BJ (cell line): ENCODE measurements around the gene AHI1. TPM values are rescaled to one million over a fixed set of nuclear protein-coding genes. Genes with fewer than 3 reads are reported as not detected.

Experiments used
- CTCF ChIA-PET: fragments of 350-600 bp; formaldehyde crosslinking; extraction: SDS; loops from one replicate; lab custom pipeline; 2021; ENCODE audit warnings: antibody characterized with exemption, inconsistent platforms; lab: Yijun Ruan, JAX
- POLR2A ChIA-PET: fragments of 300-600 bp; sonication (Branson Sonifier 250); formaldehyde crosslinking; extraction: SDS; loops from one replicate; lab custom pipeline; 2021; ENCODE audit warnings: antibody characterized with exemption; lab: Charles Lee
- DNase-seq: peaks from one replicate; pipeline ENCODE4 v3.0.0-alpha.2; 2011; ENCODE audit warnings: low read depth
- H3K27me3 ChIP-seq: 2 replicates; pipeline ENCODE4 v1.6.0; 2011; ENCODE audit warnings: low read length; ENCODE audit not compliant: control insufficient read depth, insufficient read depth
- H3K36me3 ChIP-seq: 2 replicates; pipeline ENCODE4 v1.5.1; 2011; ENCODE audit warnings: low read length; ENCODE audit not compliant: control insufficient read depth, insufficient read depth
- H3K4me3 ChIP-seq: 2 replicates; pipeline ENCODE4 v1.5.1; 2011; ENCODE audit warnings: low read depth, mild to moderate bottlenecking, control low read depth, low read length
- CTCF ChIP-seq: IDR thresholded peaks from 2 replicates; pipeline ENCODE4 v1.5.1; 2011; ENCODE audit warnings: low read depth, mild to moderate bottlenecking, control low read depth, inconsistent platforms, low read length, moderate library complexity; ENCODE audit not compliant: insufficient read depth
- polyA plus RNA-seq: library from polyadenylated mRNA; depleted of rRNA; stranded (reverse); fragments of >200 nt; gene quantifications from 2 replicates; pipeline ENCODE4 v1.2.3, GENCODE V29; 2011

Gene AHI1
- polyA plus RNA-seq, 1 experiment = 7.9 TPM

- no peak for TF ChIP-seq CTCF
- H3K4me3 ChIP-seq = no peak overlapping the region
- ChIA-PET CTCF (no interaction called here), POLR2A (no interaction called here)
- no peaks in the 10 kb centered on the region for H3K36me3 ChIP-seq
- H3K27me3 ChIP-seq = no peaks in the 10 kb centered on the region
- DNase-seq = no peak
These were observed 167.4 kb downstream of the AHI1 start for GRCh38 chr6:135329851-135330803.

GRCh38 chr6:135328136-135328535, 169.4 kb downstream of the AHI1 start:
- Histone ChIP-seq H3K4me3 (no peak overlapping the region), H3K27me3 (no peaks in the 10 kb centered on the region), H3K36me3 (no peaks in the 10 kb centered on the region)
- CTCF ChIA-PET = interaction anchor here (0.6 to 0.7 kb wide), 2 partner anchors 37 to 69 kb away, joined by 3 read pairs; no protein-coding TSS in a partner anchor
- POLR2A ChIA-PET = no interaction called here
- no peak for TF ChIP-seq CTCF
- no peak for DNase-seq

GRCh38 chr6:135325624-135326424, 171.7 kb downstream of the AHI1 start:
- CTCF ChIA-PET = interaction anchor here (0.6 to 1.3 kb wide), 3 partner anchors 9 to 306 kb away, joined by 3 to 4 read pairs (median 3); no protein-coding TSS in a partner anchor
- POLR2A ChIA-PET = no interaction called here
- no peak for DNase-seq
- no peak for TF ChIP-seq CTCF
- Histone ChIP-seq H3K4me3 (no peak overlapping the region), H3K27me3 (no peaks in the 10 kb centered on the region), H3K36me3 (no peaks in the 10 kb centered on the region)

GRCh38 chr6:135324531-135324930, 173.0 kb downstream of the AHI1 start:
- TF ChIP-seq CTCF = no peak
- no peak for DNase-seq
- ChIA-PET CTCF (no interaction called here), POLR2A (no interaction called here)
- no peaks in the 10 kb centered on the region for H3K36me3 ChIP-seq
- no peaks in the 10 kb centered on the region for H3K27me3 ChIP-seq
- no peak overlapping the region for H3K4me3 ChIP-seq

GRCh38 chr6:135323979-135324378, 173.6 kb downstream of the AHI1 start:
- CTCF ChIA-PET = no interaction called here
- POLR2A ChIA-PET = no interaction called here
- no peak for TF ChIP-seq CTCF
- Histone ChIP-seq H3K27me3 (no peaks in the 10 kb centered on the region), H3K4me3 (no peak overlapping the region), H3K36me3 (no peaks in the 10 kb centered on the region)
- no peak for DNase-seq
